ENCODE measurements around the gene AXL.

DNA sequence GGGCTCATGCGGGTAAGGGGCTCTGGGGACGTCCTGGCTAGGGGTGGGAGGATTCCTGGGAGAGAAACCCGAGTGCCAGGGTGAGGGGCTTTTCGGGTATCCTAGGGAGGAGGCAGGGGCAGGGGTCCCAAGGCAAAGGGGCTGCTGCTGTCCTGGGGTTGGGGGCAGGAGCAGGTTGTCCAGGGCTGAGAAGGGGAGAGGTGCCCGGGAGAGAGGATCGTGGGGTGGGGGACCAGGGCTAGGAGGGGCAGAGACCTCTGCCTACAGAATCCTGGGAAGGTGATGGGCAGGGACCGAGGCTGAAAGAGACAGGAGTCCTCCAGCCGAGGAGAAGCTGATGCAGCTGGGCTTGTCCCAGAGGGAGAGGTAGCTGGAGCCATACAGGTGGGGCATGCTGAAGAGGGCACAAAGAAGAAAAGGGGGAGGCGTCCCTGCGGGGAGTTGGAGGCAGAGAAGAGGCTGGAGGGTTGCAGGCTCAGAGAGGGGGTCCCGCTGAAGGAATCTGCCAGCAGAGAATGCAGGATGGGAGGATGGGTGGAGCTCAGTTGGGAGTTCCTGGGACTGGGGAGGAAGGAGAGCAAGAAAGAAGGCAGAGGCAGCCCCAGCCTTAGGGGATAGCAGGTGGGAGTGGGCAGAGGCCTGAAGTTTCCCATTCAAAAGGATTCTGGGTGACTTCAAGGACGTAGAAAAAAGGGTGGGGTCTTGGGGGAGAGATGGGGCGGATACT is 25.4 kb upstream of the AXL start:
- TF ChIP-seq, protein P1, sequence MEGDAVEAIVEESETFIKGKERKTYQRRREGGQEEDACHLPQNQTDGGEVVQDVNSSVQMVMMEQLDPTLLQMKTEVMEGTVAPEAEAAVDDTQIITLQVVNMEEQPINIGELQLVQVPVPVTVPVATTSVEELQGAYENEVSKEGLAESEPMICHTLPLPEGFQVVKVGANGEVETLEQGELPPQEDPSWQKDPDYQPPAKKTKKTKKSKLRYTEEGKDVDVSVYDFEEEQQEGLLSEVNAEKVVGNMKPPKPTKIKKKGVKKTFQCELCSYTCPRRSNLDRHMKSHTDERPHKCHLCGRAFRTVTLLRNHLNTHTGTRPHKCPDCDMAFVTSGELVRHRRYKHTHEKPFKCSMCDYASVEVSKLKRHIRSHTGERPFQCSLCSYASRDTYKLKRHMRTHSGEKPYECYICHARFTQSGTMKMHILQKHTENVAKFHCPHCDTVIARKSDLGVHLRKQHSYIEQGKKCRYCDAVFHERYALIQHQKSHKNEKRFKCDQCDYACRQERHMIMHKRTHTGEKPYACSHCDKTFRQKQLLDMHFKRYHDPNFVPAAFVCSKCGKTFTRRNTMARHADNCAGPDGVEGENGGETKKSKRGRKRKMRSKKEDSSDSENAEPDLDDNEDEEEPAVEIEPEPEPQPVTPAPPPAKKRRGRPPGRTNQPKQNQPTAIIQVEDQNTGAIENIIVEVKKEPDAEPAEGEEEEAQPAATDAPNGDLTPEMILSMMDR (IDR thresholded peaks at IDR 0.05; ENCODE audit: low read depth, low read length), result no peak
- TF ChIP-seq EZH2phosphoT487 (IDR thresholded peaks at IDR 0.05; ENCODE audit: low read depth), result no peak

All from OCI-LY3 (cell line).